Omental fat pad (tissue), 4 donors: ENCODE data around the gene PLXDC2. TPM values are rescaled to one million over a fixed set of nuclear protein-coding genes. Genes with fewer than 3 reads are reported as not detected.

Experiments used
- ATAC-seq: fragments of 150-250 bp; one replicate; pipeline ENCODE4 v1.9.1; 2016; ENCODE audit warnings: mild to moderate bottlenecking, moderate library complexity; ENCODE audit not compliant: low FRiP score
- DNase-seq: peaks from one replicate; pipeline ENCODE4 v3.0.0-alpha.2; 2019; ENCODE audit warnings: low spot score
- total RNA-seq, 4 donors: library from RNA; depleted of rRNA; stranded (reverse); fragments of >200 nt; gene quantifications; one replicate each; pipeline ENCODE4 v1.1.0, GENCODE V29; 2016
- TF ChIP-seq, protein P1 (sequence below), 3 donors: fragments of 450-650 bp; IDR thresholded peaks; one replicate each; pipeline ENCODE4 v1.5.1; 2016 to 2017; ENCODE audit warnings: antibody characterized with exemption in 3 of 3, mild to moderate bottlenecking in 3 of 3, moderate library complexity in 2 of 3

The PLXDC2 gene
- total RNA-seq, 4 donors from 2014 or later = 54.0 to 79.9 (median 65.9) TPM

DNA sequence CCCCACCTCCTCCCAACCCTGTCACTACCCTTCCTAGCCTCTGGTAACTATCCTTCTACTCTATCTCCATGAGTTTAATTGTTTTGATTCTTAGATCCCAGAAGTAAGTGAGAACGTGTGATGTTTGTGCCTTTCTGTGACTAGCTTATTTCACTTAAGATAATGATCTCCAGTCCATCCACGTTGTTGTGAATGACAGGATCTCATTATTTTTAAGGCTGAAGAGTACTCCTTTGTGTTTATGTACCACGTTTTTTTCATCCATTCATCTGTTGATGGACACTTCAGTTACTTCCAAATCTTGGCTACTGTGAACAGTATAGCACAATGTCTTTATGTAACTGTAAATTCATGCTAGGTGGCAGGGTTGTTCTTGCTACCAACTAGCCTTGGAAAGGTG, 461.6 kb downstream of the PLXDC2 start:
- DNase-seq (no peak), ATAC-seq (no peak)
- TF ChIP-seq, protein P1, sequence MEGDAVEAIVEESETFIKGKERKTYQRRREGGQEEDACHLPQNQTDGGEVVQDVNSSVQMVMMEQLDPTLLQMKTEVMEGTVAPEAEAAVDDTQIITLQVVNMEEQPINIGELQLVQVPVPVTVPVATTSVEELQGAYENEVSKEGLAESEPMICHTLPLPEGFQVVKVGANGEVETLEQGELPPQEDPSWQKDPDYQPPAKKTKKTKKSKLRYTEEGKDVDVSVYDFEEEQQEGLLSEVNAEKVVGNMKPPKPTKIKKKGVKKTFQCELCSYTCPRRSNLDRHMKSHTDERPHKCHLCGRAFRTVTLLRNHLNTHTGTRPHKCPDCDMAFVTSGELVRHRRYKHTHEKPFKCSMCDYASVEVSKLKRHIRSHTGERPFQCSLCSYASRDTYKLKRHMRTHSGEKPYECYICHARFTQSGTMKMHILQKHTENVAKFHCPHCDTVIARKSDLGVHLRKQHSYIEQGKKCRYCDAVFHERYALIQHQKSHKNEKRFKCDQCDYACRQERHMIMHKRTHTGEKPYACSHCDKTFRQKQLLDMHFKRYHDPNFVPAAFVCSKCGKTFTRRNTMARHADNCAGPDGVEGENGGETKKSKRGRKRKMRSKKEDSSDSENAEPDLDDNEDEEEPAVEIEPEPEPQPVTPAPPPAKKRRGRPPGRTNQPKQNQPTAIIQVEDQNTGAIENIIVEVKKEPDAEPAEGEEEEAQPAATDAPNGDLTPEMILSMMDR (IDR thresholded peaks at IDR 0.05) = no peak

DNA sequence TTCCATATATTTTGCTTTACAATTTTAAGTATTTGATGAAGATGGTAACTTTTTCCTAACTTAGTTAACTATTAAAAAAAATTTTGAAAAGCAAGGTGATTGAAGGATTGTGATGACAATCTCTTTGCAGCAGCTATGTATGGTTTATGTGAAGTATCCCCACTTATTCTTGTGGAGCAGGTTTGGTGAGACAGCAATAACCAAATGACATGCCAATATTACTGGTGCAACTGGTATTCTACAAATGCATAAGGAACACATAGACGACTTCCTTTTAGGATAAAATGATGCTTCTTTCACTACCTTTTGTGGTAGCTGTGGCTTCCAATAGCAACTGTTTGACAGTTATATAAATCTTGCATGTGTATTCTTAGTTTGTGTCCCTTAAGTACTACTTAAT, 465.3 kb downstream of the PLXDC2 start:
- DNase-seq (no peak), ATAC-seq (no peak)
- TF ChIP-seq, protein P1 (IDR thresholded peaks at IDR 0.05) = no peak

DNA sequence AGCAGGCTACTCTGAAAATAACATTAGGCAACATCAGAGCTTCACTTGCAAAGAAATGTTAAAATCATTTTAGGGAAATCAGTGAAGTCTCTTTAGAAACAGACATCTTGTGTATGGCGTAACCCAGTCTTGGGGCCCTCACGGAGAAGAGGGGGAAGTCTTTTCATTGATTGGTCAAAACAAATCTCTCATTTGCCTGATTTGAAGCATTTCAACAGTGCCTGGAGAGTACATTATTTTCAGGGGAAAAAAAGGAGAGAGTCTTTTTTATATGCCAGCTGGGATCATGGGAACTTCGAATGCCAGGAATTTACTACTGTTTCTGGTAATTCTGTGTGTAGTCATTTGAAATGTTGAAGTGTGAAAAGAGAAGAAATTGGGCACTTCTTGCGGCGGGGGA, 471.4 kb downstream of the PLXDC2 start:
- DNase-seq (no peak), ATAC-seq (no peak)
- TF ChIP-seq, protein P1 (IDR thresholded peaks at IDR 0.05) = no peak

DNA sequence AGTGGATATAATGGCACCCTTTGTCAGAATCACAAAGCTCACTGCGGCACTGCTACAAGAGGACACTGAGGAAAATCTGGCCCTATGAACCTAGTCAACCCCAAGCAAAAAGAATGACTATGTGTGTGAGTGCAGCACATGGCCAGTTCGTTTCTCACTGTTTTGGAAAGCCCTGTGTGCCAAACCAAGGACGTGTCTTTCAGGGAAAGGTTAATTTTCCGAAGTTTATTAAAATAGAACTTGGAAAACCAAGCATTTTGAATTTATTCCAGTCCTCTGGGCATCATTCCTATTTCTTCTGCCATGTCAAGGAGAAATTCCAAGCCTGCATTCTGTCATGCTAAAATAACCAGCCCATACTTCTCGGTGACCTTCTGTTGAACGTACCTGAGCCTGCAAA, 471.8 kb downstream of the PLXDC2 start:
- TF ChIP-seq, protein P1 (IDR thresholded peaks at IDR 0.05) = no peak
- no peak for ATAC-seq
- no peak for DNase-seq

DNA sequence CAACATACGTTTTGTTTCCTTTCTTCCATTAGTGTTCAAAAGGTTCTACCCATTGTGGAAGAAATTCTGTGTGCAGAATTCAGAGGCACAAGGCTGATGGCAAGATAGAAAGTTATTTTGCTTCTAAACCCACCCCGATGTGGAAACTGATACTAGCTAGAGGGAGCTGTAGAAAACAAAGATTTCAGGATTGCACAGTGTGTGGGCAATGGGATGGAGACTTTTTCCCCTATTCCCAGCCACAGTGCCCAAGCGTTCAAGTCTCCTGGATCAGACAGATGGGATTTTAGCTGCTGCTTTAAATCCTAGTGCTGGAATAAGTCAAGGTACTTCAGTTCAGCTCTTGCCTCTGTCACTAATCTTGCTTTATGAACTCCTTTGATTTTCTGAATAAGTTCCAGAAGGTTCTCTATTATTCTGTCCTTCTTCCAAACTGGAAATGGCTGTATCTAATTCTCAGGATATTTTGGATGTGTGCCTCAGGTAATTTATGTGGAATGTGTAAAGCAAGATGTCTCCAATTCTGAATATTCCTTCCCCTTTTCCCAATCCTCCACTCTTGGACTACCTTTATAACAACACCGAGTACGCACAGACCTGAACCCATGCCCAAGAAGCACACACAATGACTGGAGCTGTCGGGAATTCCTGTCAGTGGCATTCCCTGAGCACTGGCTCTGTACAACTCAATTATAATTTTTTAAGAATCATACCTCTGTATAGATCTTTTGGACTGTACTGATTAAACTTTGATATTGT, 473.0 kb downstream of the PLXDC2 start:
- DNase-seq (no peak), ATAC-seq (no peak)
- TF ChIP-seq, protein P1 (IDR thresholded peaks at IDR 0.05) = no peak

DNA sequence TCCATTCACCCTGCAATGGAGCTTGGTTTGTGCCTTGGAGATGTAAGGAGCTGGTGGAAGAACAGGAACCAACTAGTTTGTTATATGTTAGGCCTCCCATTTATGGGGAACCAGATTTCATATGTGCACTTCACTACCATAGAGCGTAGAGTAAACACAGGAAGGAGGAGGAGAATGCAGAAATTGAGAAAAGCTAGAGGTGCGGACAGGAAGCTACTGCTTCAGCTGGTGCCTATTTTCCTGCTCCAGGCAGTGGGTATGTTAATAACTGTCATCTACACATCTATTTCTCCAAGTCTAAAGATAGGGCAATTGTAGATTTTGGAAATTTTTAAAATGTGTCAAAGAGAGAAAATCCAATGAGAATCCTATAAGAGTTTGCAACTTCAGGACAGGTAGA, 482.2 kb downstream of the PLXDC2 start:
- TF ChIP-seq, protein P1 (IDR thresholded peaks at IDR 0.05) = no peak
- no peak for ATAC-seq
- DNase-seq = no peak

DNA sequence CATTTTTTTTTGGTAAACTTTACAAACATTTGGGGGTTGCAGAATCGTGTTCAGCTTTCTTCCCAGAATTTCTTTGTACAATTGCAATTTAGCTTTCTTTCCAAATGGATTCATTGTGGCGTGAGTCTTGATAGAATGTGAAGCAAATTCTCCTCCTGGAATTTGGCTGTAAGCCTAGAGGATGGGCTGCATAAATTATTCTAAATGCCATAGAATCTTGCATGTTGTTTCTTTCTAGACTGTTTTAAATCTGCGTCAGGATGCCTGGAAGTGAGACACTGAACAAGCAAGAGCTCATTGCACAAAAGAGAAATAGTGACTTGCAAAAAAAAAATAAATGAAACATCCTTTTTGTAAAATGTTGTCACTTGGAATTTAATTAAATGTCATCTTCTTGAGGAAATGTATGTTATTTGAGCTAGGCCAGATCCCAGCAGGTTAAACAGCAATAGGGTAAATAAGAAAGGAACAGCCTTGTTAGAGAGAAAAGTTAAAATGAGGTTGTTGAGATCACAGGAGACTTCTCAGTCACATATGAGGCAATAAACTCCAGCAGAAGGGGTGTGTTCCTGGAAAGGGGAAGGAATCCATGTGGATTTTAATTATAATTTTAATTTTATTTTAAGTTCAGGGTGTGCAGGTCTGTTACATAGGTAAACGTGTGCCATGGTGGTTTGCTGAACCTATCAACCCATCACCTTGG, 483.0 kb downstream of the PLXDC2 start:
- no peak for DNase-seq
- TF ChIP-seq, protein P1 (IDR thresholded peaks at IDR 0.05) = no peak
- ATAC-seq = no peak
